ENCODE data around the gene EFCAB11. TPM values are rescaled to one million over a fixed set of nuclear protein-coding genes. Genes with fewer than 3 reads are reported as not detected.

The EFCAB11 gene
- total RNA-seq, 1 donor from 2014 or later: 6.1 TPM

DNA sequence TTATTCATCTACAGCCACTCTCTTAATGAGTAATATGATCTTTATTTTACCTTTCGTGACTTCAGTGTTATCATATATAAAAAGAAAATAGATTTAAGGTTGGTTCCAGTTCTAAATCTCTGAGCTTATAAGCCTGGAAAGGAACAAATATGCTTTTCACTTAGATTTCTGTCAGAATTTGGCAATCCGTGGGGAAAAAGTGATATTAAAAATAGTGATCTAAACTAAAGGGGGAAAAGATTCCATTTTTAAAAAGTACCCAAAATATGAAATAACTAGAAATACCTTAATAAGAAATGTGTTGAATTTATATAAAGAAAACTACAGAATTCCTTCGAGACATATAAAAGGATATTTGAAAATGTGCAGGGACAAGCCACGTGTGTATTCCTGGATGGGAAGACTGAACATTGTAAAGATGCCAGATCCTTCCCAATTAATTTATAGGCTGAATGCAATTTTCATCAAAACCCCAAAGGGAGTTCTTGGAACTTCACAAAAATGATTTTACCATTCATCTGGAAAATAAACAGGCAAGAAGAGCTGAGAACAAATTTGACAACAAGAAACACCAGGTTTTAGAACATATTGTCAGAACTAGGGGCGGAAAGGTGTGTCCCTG lies 142.5 kb downstream of the EFCAB11 start:
- no peak for DNase-seq

DNA sequence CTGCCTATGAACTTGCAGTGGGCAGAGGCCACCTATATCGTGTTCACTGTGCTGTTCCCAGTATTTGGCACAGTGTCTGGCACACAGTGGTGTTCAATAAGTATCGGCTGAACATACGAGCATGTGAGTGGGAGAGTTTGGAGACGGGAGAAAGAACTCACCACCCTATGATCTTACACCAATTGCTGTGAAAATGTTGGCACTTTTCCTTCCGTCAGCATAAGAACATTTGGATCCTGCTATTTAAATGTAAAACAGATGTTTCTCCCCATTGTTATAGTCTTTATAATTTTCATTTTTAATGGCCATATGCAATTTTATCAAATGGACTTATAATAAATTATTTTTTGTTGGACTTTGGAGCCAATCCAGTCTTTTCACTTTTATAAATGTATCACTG lies 144.4 kb downstream of the EFCAB11 start:
- no peak for DNase-seq

DNA sequence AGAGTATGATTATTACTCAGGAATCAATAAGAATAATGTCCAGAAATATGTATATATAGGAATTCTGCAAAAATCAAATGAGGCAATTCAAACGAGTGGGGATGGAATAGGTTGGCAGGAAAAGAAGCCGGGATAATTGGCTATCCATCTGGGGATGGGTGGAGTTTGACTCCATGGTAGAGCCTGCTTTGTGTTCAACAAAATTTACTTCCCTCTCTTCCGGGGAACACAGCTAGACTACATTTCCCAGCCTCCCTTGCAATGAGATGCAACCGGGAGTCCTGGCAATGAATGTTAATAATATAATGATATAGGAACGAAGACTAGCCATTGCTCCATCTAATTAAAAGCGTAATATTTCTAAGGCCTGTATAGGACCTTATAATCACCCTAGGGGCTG lies 146.6 kb downstream of the EFCAB11 start:
- no peak for DNase-seq

- no peak for DNase-seq
Observed at GRCh38 chr14:89807151-89807550, 147.4 kb downstream of the EFCAB11 start.

DNA sequence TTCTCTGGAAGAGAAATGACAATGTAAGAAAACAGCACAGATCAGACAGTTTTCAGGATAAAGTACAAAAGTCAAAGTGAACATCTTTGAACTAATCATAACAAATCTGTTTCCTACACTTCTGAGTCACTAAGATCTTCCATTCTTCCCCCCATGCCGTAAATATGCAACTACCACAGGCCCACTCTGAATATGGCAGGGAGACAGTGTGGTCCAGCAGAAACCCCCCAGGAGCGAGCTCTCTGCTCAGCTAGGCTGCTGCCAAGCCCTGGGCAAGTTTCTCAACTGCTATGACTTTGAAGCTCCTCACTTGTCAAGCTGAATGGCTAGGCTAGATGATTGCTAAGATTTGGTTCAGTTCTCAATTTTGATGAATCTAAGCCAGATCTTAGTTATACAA lies 148.1 kb downstream of the EFCAB11 start:
- DNase-seq: peak; percentile 2

DNA sequence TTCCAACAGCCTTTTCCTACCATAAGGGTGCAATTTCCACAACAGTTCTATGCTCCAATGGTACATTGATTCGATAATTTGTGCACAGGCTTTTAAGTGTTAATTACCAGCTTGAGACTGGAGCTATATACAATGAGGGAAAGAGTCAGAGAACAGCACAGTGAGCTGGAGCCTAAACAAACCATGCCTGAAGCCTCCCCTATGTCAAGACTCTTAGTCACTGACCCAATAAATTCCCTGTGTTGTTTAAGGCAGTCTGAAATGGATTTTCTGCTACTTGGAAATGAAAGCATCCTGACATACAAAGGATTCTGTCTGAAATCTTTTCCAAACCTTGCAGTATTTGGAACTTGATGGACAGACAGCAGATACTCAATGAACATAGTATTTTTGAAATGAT lies 149.0 kb downstream of the EFCAB11 start:
- DNase-seq: no peak

DNA sequence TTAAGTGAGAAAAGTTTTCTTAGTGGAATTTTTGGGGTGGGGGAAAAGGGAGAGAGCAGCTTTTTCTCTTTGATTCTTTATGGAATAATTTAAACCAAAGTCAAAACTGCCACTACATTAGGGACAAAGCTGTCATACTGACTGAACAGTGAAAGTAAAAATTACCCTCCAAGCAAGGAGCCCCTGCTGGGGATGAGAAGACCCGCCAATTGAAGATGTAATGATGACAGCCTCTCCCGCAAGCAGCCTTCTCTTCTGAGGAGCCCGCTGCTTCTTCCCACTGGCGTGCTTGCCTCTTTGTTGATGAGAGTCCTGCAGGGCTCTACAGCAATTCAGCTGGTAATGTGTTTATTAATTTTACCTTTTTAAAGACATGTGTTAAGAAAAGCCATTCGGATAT lies 151.0 kb downstream of the EFCAB11 start:
- no peak for DNase-seq

DNA sequence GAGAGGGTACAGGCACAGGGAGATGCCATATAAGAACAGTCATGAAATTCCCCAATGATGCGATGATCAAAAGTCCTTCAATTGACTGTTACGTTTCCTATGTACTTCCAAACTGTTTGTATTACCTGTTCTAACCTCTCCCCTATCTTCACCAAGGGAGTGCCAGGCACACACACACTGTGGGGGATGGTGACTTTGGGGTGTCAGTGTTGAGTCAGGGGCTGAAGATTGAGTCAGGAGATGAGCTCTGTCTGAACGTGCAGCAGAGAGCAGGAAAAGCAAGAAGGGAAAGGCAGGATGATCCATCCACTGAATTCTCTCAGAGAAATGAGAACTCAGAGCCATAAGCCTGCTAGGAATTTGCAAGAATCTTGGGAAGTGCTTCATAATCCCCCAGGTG lies 153.4 kb downstream of the EFCAB11 start:
- DNase-seq: no peak

GRCh38 chr14:89798212-89798773 lies 156.2 kb downstream of the EFCAB11 start:
- DNase-seq: no peak

DNA sequence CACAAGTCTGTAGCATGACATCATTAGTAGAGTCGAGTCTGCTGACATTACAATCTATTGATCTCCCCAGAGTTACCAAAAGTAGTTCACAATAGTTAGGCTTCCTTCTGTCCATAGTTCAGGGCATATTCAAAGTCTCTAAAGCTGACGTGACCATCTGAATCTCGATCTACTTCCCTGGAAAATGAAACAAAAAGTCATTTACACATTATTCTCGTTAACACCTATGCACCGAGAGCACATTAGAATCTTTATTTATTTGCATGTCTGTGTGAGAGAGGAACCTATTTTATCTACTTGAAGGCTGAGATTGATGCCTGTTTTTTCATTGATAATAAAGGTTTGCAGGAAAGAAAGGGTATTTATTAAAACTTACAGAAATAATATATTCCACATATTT lies 157.4 kb downstream of the EFCAB11 start:
- no peak for DNase-seq

DNA sequence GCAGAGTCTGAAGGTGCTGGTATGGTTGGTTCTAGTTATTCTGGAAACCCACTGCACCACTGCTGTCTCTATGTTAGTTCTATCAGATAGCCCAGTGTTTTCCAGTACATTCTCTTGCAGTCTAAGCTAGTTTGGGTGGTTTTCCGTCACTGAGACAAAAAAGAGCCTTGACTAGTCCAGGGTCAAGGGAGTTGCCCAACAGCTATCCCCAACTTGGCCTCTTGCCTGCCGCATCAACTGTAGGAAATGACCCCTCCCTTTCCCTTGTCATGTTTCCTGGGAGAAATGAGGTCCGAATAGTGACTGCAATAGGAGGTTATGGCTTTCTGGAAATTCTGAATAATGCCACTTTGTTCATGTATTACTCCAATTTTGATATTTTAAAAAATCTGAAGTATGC lies 160.4 kb downstream of the EFCAB11 start:
- DNase-seq: no peak

- no peak for DNase-seq
Observed at GRCh38 chr14:89793367-89793716, 161.2 kb downstream of the EFCAB11 start.

DNA sequence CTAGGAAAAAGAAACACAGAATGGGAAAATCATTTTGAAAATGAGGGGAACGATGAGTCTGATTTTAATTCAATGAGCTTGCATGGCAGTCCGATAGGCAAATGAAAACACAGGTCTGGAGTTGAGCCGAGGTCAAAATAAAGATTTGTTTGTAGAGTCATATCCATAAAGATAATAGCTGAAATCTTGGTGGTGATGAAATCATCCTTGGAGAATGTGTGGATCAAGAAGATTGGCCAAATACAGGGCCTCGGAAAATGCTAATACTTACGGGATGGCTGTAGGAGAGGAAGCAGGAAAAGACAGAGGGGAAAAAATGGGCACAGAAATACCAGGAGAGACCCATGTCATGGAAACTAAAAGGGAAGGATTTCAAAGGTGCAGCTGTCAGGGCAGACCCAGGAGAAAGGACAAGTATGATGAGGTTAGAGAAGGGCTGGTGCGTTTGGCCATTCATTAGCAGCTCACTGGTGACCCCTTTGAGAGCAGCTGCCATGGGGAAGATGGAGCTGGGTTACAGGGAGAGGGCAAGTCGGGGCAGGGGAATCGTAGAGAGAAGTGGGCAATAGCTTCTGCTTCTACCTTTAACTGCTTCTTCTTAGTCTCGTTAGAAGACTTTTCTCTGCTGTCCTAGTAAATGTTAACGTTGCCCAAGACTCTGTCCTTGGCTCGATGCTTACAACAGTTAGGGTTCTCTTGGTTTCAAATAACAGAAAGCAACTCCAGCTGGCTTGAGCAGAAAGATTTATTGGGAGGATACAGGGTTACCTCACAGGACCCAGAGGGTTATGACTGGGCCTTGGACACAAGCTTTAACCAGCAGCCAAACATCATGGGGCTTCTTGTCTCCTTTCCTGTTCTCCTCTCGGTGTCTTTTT lies 161.8 kb downstream of the EFCAB11 start:
- no peak for DNase-seq

- no peak for DNase-seq
Observed at GRCh38 chr14:89787525-89787924, 167.0 kb downstream of the EFCAB11 start.

- no peak for DNase-seq
Observed at GRCh38 chr14:89781046-89781445, 173.5 kb downstream of the EFCAB11 start.

DNA sequence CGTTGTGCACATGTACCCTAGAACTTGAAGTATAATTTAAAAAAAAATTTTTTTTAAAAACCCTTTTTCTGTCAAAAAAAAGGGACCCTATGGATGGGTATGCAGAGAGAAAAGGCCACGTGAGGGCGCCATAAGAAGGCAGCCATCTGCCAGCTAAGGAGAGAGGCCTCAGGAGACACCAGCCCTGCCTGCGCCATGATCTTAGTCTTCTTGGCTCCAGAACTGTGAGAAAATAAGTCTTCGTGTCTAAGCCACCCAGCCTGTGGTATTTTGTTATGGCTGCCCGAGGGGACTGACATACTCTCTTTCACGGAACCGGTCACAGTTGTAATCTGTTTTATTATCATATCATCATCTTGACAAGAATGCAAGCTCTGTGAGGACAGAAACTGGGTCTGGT lies 174.8 kb downstream of the EFCAB11 start:
- no peak for DNase-seq

DNA sequence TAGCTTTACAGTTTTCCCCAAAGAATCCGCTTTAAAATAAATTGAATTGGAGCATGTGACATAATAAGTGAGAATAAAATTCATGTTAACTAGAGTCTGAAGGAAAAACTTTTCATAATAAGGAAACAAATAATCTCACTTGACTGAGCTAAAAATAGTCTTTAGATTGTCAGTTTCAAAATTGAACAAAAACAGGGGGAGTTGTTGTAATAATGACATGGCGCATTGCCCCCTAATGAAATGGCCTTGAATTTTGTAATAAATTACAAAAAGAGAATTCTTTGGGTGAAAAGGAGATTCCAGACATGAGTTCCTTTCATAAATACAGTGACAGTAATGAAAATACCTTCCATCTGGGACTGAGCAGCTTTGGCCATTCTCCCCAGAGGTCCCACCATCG lies 178.6 kb downstream of the EFCAB11 start:
- no peak for DNase-seq

DNA sequence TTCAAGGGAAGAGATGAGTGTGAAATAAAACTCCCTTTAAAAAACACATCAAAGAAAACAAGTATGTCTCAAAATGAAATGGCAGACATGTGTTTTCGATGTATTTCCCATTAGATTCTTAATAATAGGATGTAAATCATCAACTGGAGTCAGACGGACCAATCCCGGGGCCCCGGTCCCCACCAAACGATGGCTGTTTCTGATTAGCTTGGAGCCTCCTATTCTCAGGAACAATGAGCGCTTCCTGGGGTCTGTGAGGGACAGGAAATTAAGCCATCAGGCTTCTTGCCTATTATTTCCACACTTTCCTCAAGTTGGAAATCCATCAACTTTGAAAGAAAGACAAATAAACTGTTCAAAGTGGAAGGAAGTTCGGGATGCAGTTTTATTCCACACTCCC lies 179.4 kb downstream of the EFCAB11 start:
- peak; percentile 60 for DNase-seq

DNA sequence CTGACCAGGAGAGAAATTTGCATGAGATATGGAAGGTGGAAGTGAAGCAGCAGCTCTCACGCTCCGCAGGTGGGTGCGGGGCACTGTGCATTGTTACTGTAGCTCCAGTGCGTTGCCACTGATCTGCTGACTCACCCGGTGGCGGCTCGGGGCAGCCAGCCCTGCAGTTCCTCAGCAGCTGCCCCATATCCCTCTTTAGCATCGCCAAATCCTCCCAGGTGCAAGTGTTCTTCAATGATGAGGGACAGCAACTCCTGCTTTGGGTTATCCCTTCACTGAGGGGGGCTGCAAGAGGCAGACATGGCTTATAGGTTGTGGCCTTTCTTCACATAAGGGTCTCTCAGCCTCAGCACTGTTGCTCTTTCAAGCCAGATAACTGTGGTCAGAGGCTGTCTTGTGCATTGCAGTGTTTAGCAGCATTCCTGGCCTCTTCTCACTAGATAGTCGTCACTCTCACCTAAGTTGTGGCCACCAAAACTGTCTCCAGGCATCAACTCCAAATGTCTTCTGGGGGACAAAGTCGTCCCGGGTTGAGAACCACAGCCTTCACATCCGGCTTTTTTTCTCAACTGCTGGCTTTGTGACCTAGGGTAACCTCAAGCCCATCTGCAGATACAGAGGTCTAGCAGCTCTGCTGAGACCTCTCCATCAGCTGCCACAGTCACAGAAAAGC lies 180.8 kb downstream of the EFCAB11 start:
- DNase-seq: peak; percentile 71

GRCh38 chr14:89773151-89773550 lies 181.4 kb downstream of the EFCAB11 start:
- no peak for DNase-seq

- peak; percentile 57 for DNase-seq
Observed at GRCh38 chr14:89771251-89771650, 183.3 kb downstream of the EFCAB11 start.

GRCh38 chr14:89767861-89768268 lies 186.7 kb downstream of the EFCAB11 start:
- peak; percentile 74 for DNase-seq

DNA sequence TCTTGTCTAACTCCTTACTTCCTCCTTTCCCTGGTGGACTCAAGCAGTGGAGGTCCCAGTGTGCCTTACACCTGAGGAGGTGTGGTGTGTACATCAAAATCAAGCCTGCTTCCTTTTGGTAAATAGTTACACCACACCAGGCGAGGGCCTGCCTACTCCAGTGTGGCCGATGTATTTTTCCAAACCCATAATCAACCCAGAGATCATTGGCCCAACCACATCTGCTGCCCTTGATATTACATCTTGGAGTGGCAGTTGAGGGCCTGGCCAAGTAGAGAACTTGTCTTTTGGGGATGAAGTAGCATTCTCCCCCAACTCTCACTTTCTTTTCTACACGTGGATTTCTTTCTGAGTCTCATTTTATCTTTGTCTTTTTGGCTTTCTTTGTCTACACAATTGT lies 187.4 kb downstream of the EFCAB11 start:
- DNase-seq: no peak

DNA sequence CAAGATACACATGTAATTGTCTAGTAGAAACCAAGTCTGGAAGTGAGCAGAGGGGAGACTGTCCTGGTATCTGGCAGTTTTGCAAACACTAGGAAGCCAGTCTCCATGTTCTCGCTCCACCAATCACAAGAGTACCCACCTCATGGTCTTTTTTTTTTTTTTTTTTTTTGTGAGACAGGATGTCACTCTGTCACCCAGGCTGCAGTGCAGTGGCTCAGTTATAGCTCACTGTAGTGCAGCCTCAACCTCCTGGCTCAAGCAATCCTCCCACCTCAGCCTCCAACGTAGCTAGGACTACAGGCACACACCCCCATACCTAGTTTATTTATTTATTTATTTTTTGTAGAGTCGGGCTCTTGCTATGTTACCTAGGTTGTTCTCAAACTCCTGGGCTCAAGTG lies 189.2 kb downstream of the EFCAB11 start:
- no peak for DNase-seq

Measured in dermis blood vessel endothelial cell (primary cell).